Breast epithelium (tissue), 4 donors: Measurements from ENCODE around the gene PTPRN2. TPM values are rescaled to one million over a fixed set of nuclear protein-coding genes. Genes with fewer than 3 reads are reported as not detected.

Source experiments
- DNase-seq, 2 donors: peaks; one replicate each; pipeline ENCODE4 v3.0.0-alpha.2; 2019; ENCODE audit warnings: low spot score in 2 of 2
- H3K27ac ChIP-seq, 2 donors: fragments of 200-600 bp; sonication (generic) in 1 of 2; one replicate each; pipeline ENCODE4 v1.5.1; 2016 to 2019; ENCODE audit warnings: mild to moderate bottlenecking in 1 of 2
- H3K27me3 ChIP-seq, 2 donors: fragments of 200-600 bp; sonication (generic) in 1 of 2; one replicate each; pipeline versions ENCODE4 v1.5.1 to v1.6.0; 2017 to 2019; ENCODE audit warnings: control low read depth in 1 of 2, mild to moderate bottlenecking in 1 of 2
- H3K36me3 ChIP-seq: fragments of 200-600 bp; one replicate; pipeline ENCODE4 v1.5.1; 2019
- H3K4me1 ChIP-seq, 2 donors: fragments of 200-600 bp; sonication (generic); one replicate each; pipeline ENCODE4 v1.5.1; 2016 to 2019; ENCODE audit warnings: control low read depth in 1 of 2
- H3K4me3 ChIP-seq, 3 donors: fragments of 200-600 bp; sonication (generic); 1 replicate in 2 of 3; 2 replicates in 1 of 3; pipeline ENCODE4 v1.5.1; 2016 to 2019; ENCODE audit warnings: mild to moderate bottlenecking in 3 of 3, moderate library complexity in 2 of 3
- H3K9me3 ChIP-seq, 2 donors: fragments of 200-600 bp; sonication (generic) in 1 of 2; one replicate each; pipeline ENCODE4 v1.5.1; 2016 to 2019; ENCODE audit warnings: control low read depth in 1 of 2
- POLR2A ChIP-seq: fragments of 450-650 bp; IDR thresholded peaks from one replicate; pipeline ENCODE4 v1.6.1; 2016; ENCODE audit warnings: antibody characterized with exemption, mild to moderate bottlenecking, moderate library complexity
- POLR2AphosphoS5 ChIP-seq, 3 donors: sonication (generic); formaldehyde crosslinking; IDR thresholded peaks; one replicate each; pipeline ENCODE4 v1.6.1; 2017; ENCODE audit warnings: antibody characterized with exemption in 3 of 3
- intact Hi-C: fragments of 100-400 bp; cut with DNase I; formaldehyde crosslinking; loops from one replicate; pipeline ENCODE4 v1.15.1; 2023; ENCODE audit warnings: low total_unique reads
- total RNA-seq, 3 donors: library from RNA; depleted of rRNA; stranded (reverse); fragments of >200 nt; gene quantifications; one replicate each; pipeline ENCODE4 v1.1.0, GENCODE V29; 2016
- TF ChIP-seq, protein P1 (sequence below), 3 donors: fragments of 450-650 bp; IDR thresholded peaks; one replicate each; pipeline ENCODE4 v1.5.1; 2016 to 2017; ENCODE audit warnings: antibody characterized with exemption in 3 of 3, mild to moderate bottlenecking in 3 of 3, moderate library complexity in 3 of 3

Gene PTPRN2
- total RNA-seq, 3 donors from 2014 or later, result 1.6 to 2.2 (median 2.2) TPM

DNA sequence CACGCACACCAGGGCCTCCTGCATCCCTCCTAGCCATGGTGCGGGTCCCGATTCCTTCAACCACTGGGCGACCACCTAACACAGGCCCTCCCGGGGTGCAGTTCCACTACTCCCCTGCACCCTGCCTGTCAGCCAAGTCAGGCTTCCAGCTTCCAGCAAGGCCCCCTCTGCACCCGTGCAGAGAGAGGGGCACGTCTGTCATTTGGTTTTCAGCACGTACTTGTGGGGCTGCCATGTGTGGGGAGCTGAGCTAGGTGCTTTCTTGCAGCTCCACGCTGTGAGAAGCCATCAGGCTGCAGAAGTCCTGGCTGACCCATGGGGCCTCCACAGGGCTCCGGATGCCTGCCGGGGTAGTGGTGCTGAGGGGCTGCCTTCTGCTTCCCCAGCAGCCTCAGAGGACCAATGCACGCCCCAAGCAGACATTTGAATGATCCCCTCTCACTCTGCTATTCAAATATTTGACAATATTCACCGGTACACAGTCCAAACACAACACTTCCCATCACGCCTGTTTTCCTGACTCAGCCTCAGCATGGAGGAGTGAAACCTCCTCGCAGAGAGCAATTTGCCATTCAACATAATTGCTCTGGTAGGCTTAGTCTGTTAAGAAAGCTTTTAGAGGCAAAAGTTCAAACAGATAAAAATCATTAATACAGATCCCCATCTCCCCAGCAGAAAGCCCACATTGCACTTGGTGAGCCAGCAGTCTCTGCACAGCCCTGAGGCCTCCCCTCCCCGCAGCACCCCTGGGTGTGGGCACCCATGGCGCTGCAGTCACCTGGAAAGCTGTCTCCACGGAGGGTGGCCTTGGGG, 449.9 kb downstream of the PTPRN2 start:
- intact Hi-C loops, result no loop called here
- DNase-seq, result no peak

DNA sequence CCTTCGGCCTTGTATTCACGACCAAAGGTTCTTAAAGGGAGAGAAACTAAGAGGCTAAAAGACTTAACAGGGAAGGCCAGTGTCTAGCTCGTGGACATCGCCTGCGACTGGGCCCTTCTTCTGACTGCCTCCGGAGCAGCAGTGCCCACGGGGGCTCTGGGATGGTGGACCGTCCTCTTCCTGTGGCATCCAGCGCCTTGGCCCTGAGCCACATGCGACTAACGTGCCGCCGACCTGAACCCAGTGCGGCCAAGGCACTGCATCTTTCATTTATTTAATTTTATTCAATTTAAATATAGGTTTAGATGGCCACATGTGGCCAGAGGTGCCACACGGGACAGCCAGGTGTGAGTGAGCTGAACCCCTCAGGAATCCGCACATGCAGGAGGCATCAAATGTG, 451.7 kb downstream of the PTPRN2 start:
- intact Hi-C loops, result no loop called here
- Histone ChIP-seq H3K4me1 (no peaks in the 10 kb centered on the region), H3K27ac (no peak overlapping the region), H3K4me3 (no peak overlapping the region), H3K9me3 (peaks cover 9 to 18% of the 10 kb centered on the region in 2 donors), H3K27me3 (no peaks in the 10 kb centered on the region), H3K36me3 (no peaks in the 10 kb centered on the region)
- TF ChIP-seq, protein P1, sequence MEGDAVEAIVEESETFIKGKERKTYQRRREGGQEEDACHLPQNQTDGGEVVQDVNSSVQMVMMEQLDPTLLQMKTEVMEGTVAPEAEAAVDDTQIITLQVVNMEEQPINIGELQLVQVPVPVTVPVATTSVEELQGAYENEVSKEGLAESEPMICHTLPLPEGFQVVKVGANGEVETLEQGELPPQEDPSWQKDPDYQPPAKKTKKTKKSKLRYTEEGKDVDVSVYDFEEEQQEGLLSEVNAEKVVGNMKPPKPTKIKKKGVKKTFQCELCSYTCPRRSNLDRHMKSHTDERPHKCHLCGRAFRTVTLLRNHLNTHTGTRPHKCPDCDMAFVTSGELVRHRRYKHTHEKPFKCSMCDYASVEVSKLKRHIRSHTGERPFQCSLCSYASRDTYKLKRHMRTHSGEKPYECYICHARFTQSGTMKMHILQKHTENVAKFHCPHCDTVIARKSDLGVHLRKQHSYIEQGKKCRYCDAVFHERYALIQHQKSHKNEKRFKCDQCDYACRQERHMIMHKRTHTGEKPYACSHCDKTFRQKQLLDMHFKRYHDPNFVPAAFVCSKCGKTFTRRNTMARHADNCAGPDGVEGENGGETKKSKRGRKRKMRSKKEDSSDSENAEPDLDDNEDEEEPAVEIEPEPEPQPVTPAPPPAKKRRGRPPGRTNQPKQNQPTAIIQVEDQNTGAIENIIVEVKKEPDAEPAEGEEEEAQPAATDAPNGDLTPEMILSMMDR (IDR thresholded peaks at IDR 0.05), result no peak
- DNase-seq, result no peak

More for the DNA sequence above, 449.9 kb downstream of the PTPRN2 start:
- TF ChIP-seq POLR2A, result no peak
- no peak for TF ChIP-seq POLR2AphosphoS5 (IDR thresholded peaks at IDR 0.05)
- TF ChIP-seq, protein P1 (IDR thresholded peaks at IDR 0.05), result no peak
- Histone ChIP-seq H3K4me1 (no peaks in the 10 kb centered on the region), H3K27me3 (no peaks in the 10 kb centered on the region), H3K36me3 (no peaks in the 10 kb centered on the region), H3K4me3 (no peak overlapping the region), H3K9me3 (peaks cover 18 to 24% of the 10 kb centered on the region in 2 donors), H3K27ac (no peak overlapping the region)

DNA sequence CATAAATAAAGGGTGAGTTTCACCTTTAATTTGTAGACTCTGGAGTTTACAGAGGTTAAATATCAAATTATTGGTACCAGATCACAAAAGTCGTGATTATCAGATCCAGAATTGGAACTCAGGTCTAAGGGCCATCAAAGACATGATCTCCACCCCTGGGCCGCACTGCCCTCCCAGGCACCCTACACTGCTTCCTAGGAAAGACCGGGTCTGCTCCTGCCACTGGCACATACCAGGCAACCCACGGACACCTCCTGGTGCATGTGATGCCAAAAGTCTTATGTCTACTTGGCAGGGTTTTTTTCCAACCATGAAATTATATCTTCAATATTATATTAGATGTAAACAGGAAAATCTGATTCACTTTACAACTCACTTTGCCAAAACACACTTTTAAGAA, 452.8 kb downstream of the PTPRN2 start:
- Histone ChIP-seq H3K27ac (no peak overlapping the region), H3K4me3 (no peak overlapping the region), H3K9me3 (peaks cover 9 to 18% of the 10 kb centered on the region in 2 donors), H3K27me3 (no peaks in the 10 kb centered on the region), H3K36me3 (no peaks in the 10 kb centered on the region), H3K4me1 (no peaks in the 10 kb centered on the region)
- DNase-seq, result no peak
- intact Hi-C loops, result no loop called here
- no peak for TF ChIP-seq POLR2AphosphoS5 (IDR thresholded peaks at IDR 0.05)
- no peak for TF ChIP-seq POLR2A
- TF ChIP-seq, protein P1 (IDR thresholded peaks at IDR 0.05), result no peak

DNA sequence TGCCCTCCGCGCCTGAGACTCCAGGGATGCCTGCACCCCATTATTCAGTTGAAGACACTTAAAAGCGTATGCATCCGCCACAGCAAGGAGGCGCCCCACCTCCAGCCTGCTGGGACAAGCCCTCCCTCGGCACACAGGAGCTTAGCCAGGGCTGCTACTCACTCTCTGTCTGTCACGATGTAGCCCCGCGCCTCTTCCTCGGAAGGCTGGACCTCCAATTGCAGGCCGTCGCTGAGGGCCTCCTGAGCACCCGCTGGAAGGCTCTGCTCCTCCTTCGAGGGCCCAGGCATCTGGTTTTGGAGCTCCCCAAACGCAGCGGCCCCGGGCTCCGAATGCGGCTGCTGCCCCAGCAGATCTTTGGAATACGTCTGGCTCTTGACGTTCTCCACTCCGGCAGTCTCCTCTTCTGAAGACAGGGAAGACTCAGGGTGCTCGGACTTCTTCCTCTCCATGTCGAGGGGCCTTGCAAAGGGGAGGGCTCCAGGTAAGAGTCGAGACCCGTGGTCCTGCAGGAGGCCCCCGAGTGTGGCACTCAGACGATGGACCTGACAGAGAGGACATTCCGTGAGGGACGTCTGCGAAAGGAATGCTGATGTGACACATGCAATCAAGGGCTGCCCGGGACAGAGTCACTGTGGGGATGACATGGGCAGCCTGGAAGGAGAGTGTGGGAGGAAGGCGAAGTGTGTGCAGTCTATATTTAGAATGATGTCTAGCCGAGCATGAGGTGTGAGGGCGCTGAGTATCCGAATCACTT, 453.9 kb downstream of the PTPRN2 start:
- H3K36me3 ChIP-seq, result no peaks in the 10 kb centered on the region
- DNase-seq, result no peak
- H3K4me1 ChIP-seq, result no peaks in the 10 kb centered on the region
- H3K27me3 ChIP-seq, result no peaks in the 10 kb centered on the region
- no peak overlapping the region for H3K4me3 ChIP-seq
- no peak overlapping the region for H3K27ac ChIP-seq
- TF ChIP-seq POLR2A (no peak), POLR2AphosphoS5 (IDR thresholded peaks at IDR 0.05) (no peak)
- TF ChIP-seq, protein P1 (IDR thresholded peaks at IDR 0.05), result no peak
- intact Hi-C loops, result no loop called here
- H3K9me3 ChIP-seq, result peaks cover 9 to 17% of the 10 kb centered on the region in 2 donors

DNA sequence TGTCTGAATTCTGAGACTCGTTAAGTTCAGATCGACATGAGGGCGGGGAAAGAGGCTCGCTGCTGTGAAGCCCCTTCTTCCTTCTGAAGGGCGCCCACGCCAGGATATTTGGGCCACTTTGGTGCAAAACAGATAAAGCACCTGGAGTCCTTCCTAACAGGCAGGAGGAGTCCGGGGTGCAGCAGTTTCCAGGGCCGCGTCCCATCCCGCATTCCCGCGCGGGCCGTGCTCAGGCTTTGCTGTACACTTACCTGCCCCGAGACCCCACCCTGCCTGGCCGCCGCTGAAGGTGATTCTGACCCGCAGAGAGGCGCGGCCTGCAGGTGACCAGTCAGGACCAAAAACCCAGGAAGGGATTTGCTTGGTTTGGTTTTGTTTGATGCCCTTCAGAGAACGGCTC, 454.6 kb downstream of the PTPRN2 start:
- intact Hi-C loops, result no loop called here
- Histone ChIP-seq H3K27ac (no peak overlapping the region), H3K27me3 (no peaks in the 10 kb centered on the region), H3K9me3 (peaks cover 7 to 10% of the 10 kb centered on the region in 2 donors), H3K4me1 (no peaks in the 10 kb centered on the region), H3K4me3 (no peak overlapping the region), H3K36me3 (no peaks in the 10 kb centered on the region)
- no peak for DNase-seq
- TF ChIP-seq POLR2A, result no peak
- TF ChIP-seq, protein P1 (IDR thresholded peaks at IDR 0.05), result no peak
- TF ChIP-seq POLR2AphosphoS5 (IDR thresholded peaks at IDR 0.05), result no peak
